Astrocyte (in vitro differentiated cells and primary cell): ENCODE results near the gene RWDD3. TPM values are rescaled to one million over a fixed set of nuclear protein-coding genes. Genes with fewer than 3 reads are reported as not detected.
A peak's percentile ranks its signal among the peaks of the same experiment; 100 is the strongest.

Experiments
- DNase-seq: peaks from one replicate; pipeline ENCODE4 v3.0.0-alpha.2; 2010; ENCODE audit warnings: low read depth
- FAIRE-seq: peaks from 2 replicates; lab custom pipeline; 2011; peaks lifted over from hg19 to GRCh38; lab: Jason Lieb, UNC
- H2AFZ ChIP-seq: 2 replicates; pipeline ENCODE4 v1.6.0; 2012; ENCODE audit warnings: low read depth, low read length, inconsistent platforms
- H3K27ac ChIP-seq: 2 replicates; pipeline ENCODE4 v1.5.1; 2011; ENCODE audit warnings: low read depth, low read length, inconsistent platforms
- H3K27me3 ChIP-seq: 2 replicates; pipeline ENCODE4 v1.6.0; 2011; ENCODE audit warnings: low read length, inconsistent platforms; ENCODE audit not compliant: insufficient read depth
- H3K36me3 ChIP-seq: 2 replicates; pipeline ENCODE4 v1.5.1; 2011; ENCODE audit warnings: low read length, inconsistent platforms; ENCODE audit not compliant: insufficient read depth
- H3K4me1 ChIP-seq: 2 replicates; pipeline ENCODE4 v1.5.1; 2011; ENCODE audit warnings: low read length, inconsistent platforms; ENCODE audit not compliant: insufficient read depth
- H3K4me2 ChIP-seq: 2 replicates; pipeline ENCODE4 v1.6.0; 2012; ENCODE audit warnings: low read length, inconsistent platforms
- H3K4me3 ChIP-seq: 2 replicates; pipeline ENCODE4 v1.5.1; 2011; ENCODE audit warnings: low read depth, mild to moderate bottlenecking, low read length, inconsistent platforms; ENCODE audit not compliant: insufficient read depth
- H3K79me2 ChIP-seq: 2 replicates; pipeline ENCODE4 v1.6.0; 2012; ENCODE audit warnings: mild to moderate bottlenecking, low read length, inconsistent platforms; ENCODE audit not compliant: insufficient read depth
- H3K9ac ChIP-seq: 2 replicates; pipeline ENCODE4 v1.6.0; 2012; ENCODE audit warnings: mild to moderate bottlenecking, low read length, inconsistent platforms
- H3K9me3 ChIP-seq: 2 replicates; pipeline ENCODE4 v1.5.1; 2012; ENCODE audit warnings: low read depth, mild to moderate bottlenecking, low read length, inconsistent platforms; ENCODE audit not compliant: insufficient read depth
- H4K20me1 ChIP-seq: 2 replicates; pipeline ENCODE4 v1.6.0; 2012; ENCODE audit warnings: low read length, inconsistent platforms; ENCODE audit not compliant: insufficient read depth
- H3K27ac Mint-ChIP-seq: one replicate; pipeline ENCODE4 v1.8.0; 2021; ENCODE audit warnings: mild to moderate bottlenecking, mixed read lengths; ENCODE audit not compliant: unreplicated experiment
- H3K27me3 Mint-ChIP-seq: one replicate; pipeline ENCODE4 v1.8.0; 2021; ENCODE audit warnings: low read depth, mixed read lengths; ENCODE audit not compliant: unreplicated experiment
- H3K36me3 Mint-ChIP-seq: one replicate; pipeline ENCODE4 v1.8.0; 2021; ENCODE audit warnings: low read depth, mixed read lengths; ENCODE audit not compliant: unreplicated experiment
- H3K4me1 Mint-ChIP-seq: one replicate; pipeline ENCODE4 v1.8.0; 2021; ENCODE audit warnings: low read depth, mixed read lengths; ENCODE audit not compliant: unreplicated experiment
- H3K4me3 Mint-ChIP-seq: one replicate; pipeline ENCODE4 v1.8.0; 2021; ENCODE audit warnings: mild to moderate bottlenecking, moderate library complexity, mixed read lengths; ENCODE audit not compliant: unreplicated experiment
- H3K9me3 Mint-ChIP-seq: one replicate; pipeline ENCODE4 v1.8.0; 2021; ENCODE audit warnings: mild to moderate bottlenecking, mixed read lengths; ENCODE audit not compliant: unreplicated experiment
- CTCF ChIP-seq: IDR thresholded peaks from 2 replicates; pipeline ENCODE4 v1.5.1; 2011; ENCODE audit warnings: low read depth, mild to moderate bottlenecking, inconsistent platforms, low read length, moderate library complexity; ENCODE audit not compliant: insufficient read depth
- EZH2 ChIP-seq: IDR thresholded peaks from 2 replicates; pipeline ENCODE4 v1.6.1; 2012; ENCODE audit warnings: mild to moderate bottlenecking, low read length, inconsistent platforms; ENCODE audit not compliant: insufficient read depth
- total RNA-seq: library from RNA; stranded (reverse); gene quantifications from 2 replicates; pipeline ENCODE4 v1.2.1, GENCODE V29; 2021

The RWDD3 gene
- total RNA-seq, 1 donor from 2014 or later: 20.0 TPM

GRCh38 chr1:95230256-95230655, 3.8 kb upstream of the RWDD3 start:
- Histone ChIP-seq H3K79me2 (peaks cover 11% of the 10 kb centered on the region), H3K27me3 (no peaks in the 10 kb centered on the region), H3K4me2 (no peak overlapping the region), H4K20me1 (no peaks in the 10 kb centered on the region), H3K9me3 (no peaks in the 10 kb centered on the region), H3K36me3 (no peaks in the 10 kb centered on the region), H2AFZ (no peak overlapping the region), H3K9ac (no peak overlapping the region), H3K4me1 (peaks cover 8% of the 10 kb centered on the region), H3K4me3 (no peak overlapping the region), H3K27ac (no peak overlapping the region)
- no peak for DNase-seq
- no peak for FAIRE-seq
- Mint-ChIP-seq H3K4me1 (peaks cover 2% of the 10 kb centered on the region), H3K27ac (no peak overlapping the region), H3K4me3 (no peak overlapping the region), H3K9me3 (no peaks in the 10 kb centered on the region), H3K36me3 (no peaks in the 10 kb centered on the region), H3K27me3 (no peaks in the 10 kb centered on the region)
- TF ChIP-seq EZH2 (no peak), CTCF (no peak)

DNA sequence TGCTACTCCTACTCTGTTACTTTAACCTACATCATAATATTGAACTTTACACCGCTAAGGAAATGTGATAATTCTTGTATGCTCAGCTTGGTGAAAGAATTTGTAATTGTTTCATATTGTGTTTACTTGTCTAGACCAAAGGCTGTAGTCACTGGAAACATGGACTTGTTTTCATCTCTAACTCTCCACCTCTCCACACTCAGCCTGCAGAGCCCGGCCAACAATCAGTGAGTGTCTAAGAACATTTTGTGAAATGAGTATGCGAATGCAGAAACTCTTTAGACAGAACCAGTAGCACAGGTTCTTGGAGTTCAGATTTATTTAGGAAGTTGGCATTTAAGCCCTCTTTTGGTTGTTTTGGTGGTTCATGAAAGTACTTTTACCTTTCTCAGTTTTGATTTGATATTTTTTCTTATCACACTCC, 3.2 kb upstream of the RWDD3 start:
- TF ChIP-seq CTCF: no peak
- no peak for TF ChIP-seq EZH2
- no peak overlapping the region for H3K9ac ChIP-seq
- DNase-seq (no peak), FAIRE-seq (no peak)
- H4K20me1 ChIP-seq: no peaks in the 10 kb centered on the region
- H3K27ac Mint-ChIP-seq: no peak overlapping the region
- no peak overlapping the region for H3K4me2 ChIP-seq
- peaks cover 8% of the 10 kb centered on the region for H3K4me1 ChIP-seq
- H3K27ac ChIP-seq: no peak overlapping the region
- peaks cover 11% of the 10 kb centered on the region for H3K79me2 ChIP-seq
- no peaks in the 10 kb centered on the region for H3K27me3 Mint-ChIP-seq
- no peaks in the 10 kb centered on the region for H3K36me3 ChIP-seq
- H3K27me3 ChIP-seq: no peaks in the 10 kb centered on the region
- H3K4me3 ChIP-seq: no peak overlapping the region
- no peak overlapping the region for H2AFZ ChIP-seq
- H3K9me3 Mint-ChIP-seq: no peaks in the 10 kb centered on the region
- H3K4me1 Mint-ChIP-seq: peaks cover 2% of the 10 kb centered on the region
- no peak overlapping the region for H3K4me3 Mint-ChIP-seq
- H3K9me3 ChIP-seq: no peaks in the 10 kb centered on the region
- no peaks in the 10 kb centered on the region for H3K36me3 Mint-ChIP-seq

DNA sequence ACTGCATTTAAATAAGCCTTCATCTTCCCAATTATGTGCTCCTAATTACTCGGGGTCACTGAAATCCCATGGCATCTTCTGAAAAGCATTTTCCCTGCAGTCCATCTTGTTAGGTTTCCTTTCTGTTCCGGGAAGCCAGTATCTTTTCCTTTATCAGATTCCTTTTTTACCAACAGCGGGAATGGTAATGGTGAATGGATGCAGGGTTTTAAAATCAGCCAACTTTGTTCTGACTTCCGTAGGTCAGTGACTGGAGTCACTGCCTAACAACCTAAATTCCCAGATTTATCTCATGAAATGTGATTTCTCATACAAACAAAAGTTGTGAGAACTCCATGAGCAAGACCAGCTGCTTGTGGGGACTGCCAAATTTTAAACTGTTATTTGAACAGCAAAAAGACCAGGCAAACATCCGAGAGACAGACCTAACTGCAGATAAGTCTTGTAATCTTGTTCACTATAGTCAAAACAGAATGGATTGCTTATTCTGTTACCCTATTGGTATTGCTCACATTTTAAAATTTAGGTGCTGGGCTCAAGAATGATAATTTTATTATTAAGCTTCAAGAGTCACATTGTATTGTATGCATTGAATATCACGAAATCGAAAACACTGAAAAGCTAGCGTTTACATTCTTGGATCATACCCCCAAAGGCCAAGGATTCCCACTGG, 1.2 kb upstream of the RWDD3 start:
- FAIRE-seq (no peak), DNase-seq (no peak)
- H3K4me3 Mint-ChIP-seq: peak overlapping the region; percentile 89
- H3K4me2 ChIP-seq: peak overlapping the region; percentile 99
- no peaks in the 10 kb centered on the region for H3K9me3 Mint-ChIP-seq
- H3K27me3 Mint-ChIP-seq: no peaks in the 10 kb centered on the region
- no peak overlapping the region for H3K27ac ChIP-seq
- H3K27me3 ChIP-seq: no peaks in the 10 kb centered on the region
- H3K36me3 ChIP-seq: no peaks in the 10 kb centered on the region
- TF ChIP-seq EZH2 (no peak), CTCF (no peak)
- H3K79me2 ChIP-seq: peaks cover 19% of the 10 kb centered on the region
- peak overlapping the region; percentile 72 for H3K4me3 ChIP-seq
- no peaks in the 10 kb centered on the region for H3K9me3 ChIP-seq
- H3K27ac Mint-ChIP-seq: no peak overlapping the region
- peak overlapping the region; percentile 91 for H3K9ac ChIP-seq
- peaks cover 12% of the 10 kb centered on the region for H3K4me1 Mint-ChIP-seq
- peak overlapping the region; percentile 100 for H2AFZ ChIP-seq
- peaks cover 8% of the 10 kb centered on the region for H3K4me1 ChIP-seq
- H4K20me1 ChIP-seq: peaks cover 12% of the 10 kb centered on the region
- H3K36me3 Mint-ChIP-seq: no peaks in the 10 kb centered on the region
